ENCODE results near the gene UBE3D. TPM values are rescaled to one million over a fixed set of nuclear protein-coding genes. Genes with fewer than 3 reads are reported as not detected.
"Not testable (repeated sequence)": the region's sequence is repeated elsewhere in the genome, so short reads cannot be mapped to it uniquely, and the experiment has no call there.

UBE3D gene
- total RNA-seq, 4 donors from 2014 or later, result 0.82 to 4.6 (median 3.2) TPM

DNA sequence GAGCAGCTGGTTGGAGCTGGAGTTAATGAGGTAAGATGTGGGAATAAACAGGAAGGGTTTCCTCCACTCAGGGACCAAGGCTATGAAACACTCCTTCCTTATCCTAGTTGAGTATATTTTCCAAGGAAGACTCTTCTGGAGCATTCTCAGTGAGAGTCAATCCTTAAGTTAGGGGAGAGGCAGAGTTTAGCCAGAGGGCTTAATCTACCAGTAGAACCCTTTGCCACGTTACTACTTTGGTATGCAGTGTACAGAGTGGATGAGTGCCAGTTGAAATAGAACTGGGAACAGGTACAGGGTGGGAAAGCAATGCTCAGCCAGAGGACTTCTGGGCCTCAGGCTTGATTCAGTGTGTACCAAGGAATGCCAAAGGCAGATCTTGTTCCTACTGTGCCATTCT, 114.3 kb downstream of the UBE3D start:
- DNase-seq (no peak), ATAC-seq (no peak)
- H3K27me3 ChIP-seq, result no peaks in the 10 kb centered on the region
- in situ Hi-C loops (cut with MboI; ENCODE audit: low sequenced_read_pairs in 4 of 4), result no loop called here
- intact Hi-C loops (cut with DNase I; ENCODE audit: low total_unique reads), result no loop called here
- no peaks in the 10 kb centered on the region for H3K4me1 ChIP-seq
- no peak for TF ChIP-seq CTCF (IDR thresholded peaks at IDR 0.05 in 4 of 5, conservative IDR thresholded peaks at IDR 0.05 in 1 of 5)
- TF ChIP-seq POLR2A (IDR thresholded peaks at IDR 0.05), result no peak
- no peak overlapping the region for H3K4me3 ChIP-seq
- H3K27ac ChIP-seq, result no peak overlapping the region
- H3K9me3 ChIP-seq, result no peaks in the 10 kb centered on the region
- no peaks in the 10 kb centered on the region for H3K36me3 ChIP-seq

DNA sequence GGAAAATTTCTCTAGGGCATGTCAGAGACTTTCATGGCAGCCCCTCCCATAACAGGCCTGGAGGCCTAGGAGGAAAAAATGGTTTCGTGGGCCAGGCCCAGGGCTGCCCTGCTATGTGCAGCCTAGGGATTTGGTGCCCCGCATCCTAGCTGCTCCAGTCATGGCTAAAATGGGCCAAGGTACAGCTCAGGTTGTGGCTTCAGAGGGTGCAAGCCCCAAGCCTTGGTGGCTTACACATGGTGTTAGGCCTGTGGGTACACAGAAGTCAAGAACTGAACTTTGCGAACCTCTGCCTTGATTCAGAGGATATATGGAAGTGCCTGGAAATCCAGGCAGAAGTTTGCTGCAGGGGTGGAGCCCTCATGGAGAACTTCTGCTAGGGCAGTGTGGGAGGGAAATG, 134.7 kb downstream of the UBE3D start:
- H3K9me3 ChIP-seq; H3K4me1 ChIP-seq; DNase-seq; in situ Hi-C loops (cut with MboI; ENCODE audit: low sequenced_read_pairs in 4 of 4); ATAC-seq; H3K36me3 ChIP-seq; H3K4me3 ChIP-seq; H3K27ac ChIP-seq; H3K27me3 ChIP-seq; intact Hi-C loops (cut with DNase I; ENCODE audit: low total_unique reads): not testable (repeated sequence)

- H3K4me1 ChIP-seq, result no peaks in the 10 kb centered on the region
- no peak overlapping the region for H3K27ac ChIP-seq
- intact Hi-C loops (cut with DNase I; ENCODE audit: low total_unique reads), result no loop called here
- H3K27me3 ChIP-seq, result no peaks in the 10 kb centered on the region
- H3K4me3 ChIP-seq, result no peak overlapping the region
- DNase-seq (no peak), ATAC-seq (no peak)
- H3K36me3 ChIP-seq, result no peaks in the 10 kb centered on the region
- no peaks in the 10 kb centered on the region for H3K9me3 ChIP-seq
- TF ChIP-seq CTCF (IDR thresholded peaks at IDR 0.05 in 4 of 5, conservative IDR thresholded peaks at IDR 0.05 in 1 of 5) (no peak), POLR2A (IDR thresholded peaks at IDR 0.05) (no peak)
- in situ Hi-C loops (cut with MboI; ENCODE audit: low sequenced_read_pairs in 4 of 4), result no loop called here
Observed at GRCh38 chr6:82924799-82925535, 140.7 kb downstream of the UBE3D start.

GRCh38 chr6:82921258-82921657, 144.4 kb downstream of the UBE3D start:
- Histone ChIP-seq H3K27me3 (no peaks in the 10 kb centered on the region), H3K36me3 (no peaks in the 10 kb centered on the region), H3K27ac (no peak overlapping the region), H3K4me1 (no peaks in the 10 kb centered on the region), H3K9me3 (no peaks in the 10 kb centered on the region), H3K4me3 (no peak overlapping the region)
- in situ Hi-C loops (cut with MboI; ENCODE audit: low sequenced_read_pairs in 4 of 4) (no loop called here), intact Hi-C loops (cut with DNase I; ENCODE audit: low total_unique reads) (no loop called here)
- TF ChIP-seq CTCF (IDR thresholded peaks at IDR 0.05 in 4 of 5, conservative IDR thresholded peaks at IDR 0.05 in 1 of 5), result no peak
- DNase-seq, result no peak
- ATAC-seq, result no peak

DNA sequence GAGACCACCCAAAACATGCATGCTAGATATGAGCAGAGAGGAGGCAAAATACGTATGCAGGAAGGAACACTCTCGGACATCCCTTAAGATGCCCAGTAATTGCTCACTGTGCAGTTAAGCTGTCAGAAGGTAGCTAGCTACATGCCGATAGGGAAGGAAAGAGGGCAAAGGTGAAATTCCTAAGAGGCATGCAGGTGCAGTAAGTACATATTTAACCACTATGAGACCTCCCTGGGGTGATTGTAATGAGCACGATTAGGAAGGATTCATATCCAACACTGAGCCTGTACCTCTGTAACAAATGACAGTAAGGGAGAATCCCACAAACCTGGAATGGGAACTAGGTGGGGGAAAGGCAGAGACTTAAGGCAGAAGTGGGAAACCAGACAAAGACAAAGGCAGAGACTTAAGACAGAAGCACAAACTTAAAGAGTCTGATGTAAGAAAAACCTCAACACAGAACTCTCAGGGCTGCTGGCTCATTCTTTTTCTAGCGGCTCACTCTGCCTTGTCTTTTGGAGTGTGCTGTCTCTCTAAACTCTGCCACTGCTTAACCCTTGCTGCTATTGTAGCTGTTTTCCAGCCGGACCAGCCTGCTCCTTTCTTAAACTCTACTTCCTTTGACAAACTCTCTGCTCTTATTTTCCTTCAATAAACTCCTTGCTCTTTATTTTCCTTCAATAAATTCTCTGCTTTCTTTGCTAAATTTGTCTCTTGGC, 148.1 kb downstream of the UBE3D start:
- ATAC-seq (no peak), DNase-seq (no peak)
- TF ChIP-seq POLR2A (IDR thresholded peaks at IDR 0.05) (no peak), CTCF (IDR thresholded peaks at IDR 0.05 in 4 of 5, conservative IDR thresholded peaks at IDR 0.05 in 1 of 5) (no peak)
- in situ Hi-C loops (cut with MboI; ENCODE audit: low sequenced_read_pairs in 4 of 4), result no loop called here
- Histone ChIP-seq H3K4me1 (no peaks in the 10 kb centered on the region), H3K36me3 (no peaks in the 10 kb centered on the region), H3K27ac (no peak overlapping the region), H3K27me3 (no peaks in the 10 kb centered on the region), H3K4me3 (no peak overlapping the region), H3K9me3 (no peaks in the 10 kb centered on the region)
- intact Hi-C loops (cut with DNase I; ENCODE audit: low total_unique reads), result no loop called here
